HUES6 (cell line): ENCODE measurements around the gene RDH12.
A peak's percentile ranks its signal among the peaks of the same experiment; 100 is the strongest.
"Not testable (repeated sequence)": the region's sequence is repeated elsewhere in the genome, so short reads cannot be mapped to it uniquely, and the experiment has no call there.

ENCODE experiments used
- H3K27ac ChIP-seq: 2 replicates; pipeline ENCODE4 v1.7.0; 2013; ENCODE audit warnings: low read depth, mild to moderate bottlenecking, low read length, inconsistent platforms
- H3K27me3 ChIP-seq: 2 replicates; pipeline ENCODE4 v1.6.1; 2013; ENCODE audit warnings: low read length; ENCODE audit not compliant: control insufficient read depth, insufficient read depth
- H3K36me3 ChIP-seq: 2 replicates; pipeline ENCODE4 v1.6.1; 2013; ENCODE audit warnings: low read length; ENCODE audit not compliant: control insufficient read depth, insufficient read depth
- H3K4me1 ChIP-seq: 2 replicates; pipeline ENCODE4 v1.6.1; 2013; ENCODE audit warnings: low read length; ENCODE audit not compliant: control insufficient read depth, insufficient read depth
- H3K4me3 ChIP-seq: 2 replicates; pipeline ENCODE4 v1.5.1; 2013; ENCODE audit warnings: low read depth, low read length
- H3K9ac ChIP-seq: one replicate; pipeline ENCODE4 v1.6.1; 2013; ENCODE audit warnings: mild to moderate bottlenecking, low read length
- H3K9me3 ChIP-seq: 2 replicates; pipeline ENCODE4 v1.6.1; 2013; ENCODE audit warnings: low read depth, low read length; ENCODE audit not compliant: control insufficient read depth, insufficient read depth

RDH12 gene

GRCh38 chr14:67701492-67701891 lies at the start of gene RDH12:
Gene RDH12 (plus strand): TSS chr14:67701886. CDS start chr14:67722643, 20,757 bp downstream.
- H3K4me3 ChIP-seq, H3K4me1 ChIP-seq, H3K27me3 ChIP-seq, H3K36me3 ChIP-seq, H3K9me3 ChIP-seq, H3K27ac ChIP-seq, H3K9ac ChIP-seq: not testable (repeated sequence)

- Histone ChIP-seq H3K27ac (no peak overlapping the region), H3K27me3 (no peaks in the 10 kb centered on the region), H3K36me3 (peaks cover 94% of the 10 kb centered on the region), H3K9ac (no peak overlapping the region), H3K9me3 (no peaks in the 10 kb centered on the region), H3K4me3 (no peak overlapping the region), H3K4me1 (no peaks in the 10 kb centered on the region)
These were observed 49.5 kb upstream of the RDH12 start for GRCh38 chr14:67652189-67652588.

- peaks cover 87% of the 10 kb centered on the region for H3K36me3 ChIP-seq
- H3K9ac ChIP-seq = no peak overlapping the region
- no peak overlapping the region for H3K4me3 ChIP-seq
These were observed 47.9 kb upstream of the RDH12 start for GRCh38 chr14:67653651-67654280.

GRCh38 chr14:67663633-67664032 lies 38.1 kb upstream of the RDH12 start:
- H3K4me1 ChIP-seq = peaks cover 3% of the 10 kb centered on the region; the same call in 1 of the 2 replicates
- no peaks in the 10 kb centered on the region for H3K27me3 ChIP-seq
- H3K4me3 ChIP-seq = no peak overlapping the region
- H3K9me3 ChIP-seq = no peaks in the 10 kb centered on the region
- H3K36me3 ChIP-seq = peaks cover 16% of the 10 kb centered on the region
- H3K9ac ChIP-seq = no peak overlapping the region
- H3K27ac ChIP-seq = no peak overlapping the region

More at GRCh38 chr14:67653651-67654280, 47.9 kb upstream of the RDH12 start:
- 0 out of 2 replicates have a peak overlapping the region, but pooled peaks have one; percentile 12 for H3K27ac ChIP-seq
- no peaks in the 10 kb centered on the region for H3K27me3 ChIP-seq
- no peaks in the 10 kb centered on the region for H3K4me1 ChIP-seq
- no peaks in the 10 kb centered on the region for H3K9me3 ChIP-seq

GRCh38 chr14:67665868-67666267 lies 35.8 kb upstream of the RDH12 start:
- peaks cover 8% of the 10 kb centered on the region for H3K4me1 ChIP-seq
- H3K27me3 ChIP-seq = no peaks in the 10 kb centered on the region
- no peak overlapping the region for H3K4me3 ChIP-seq
- peaks cover 2% of the 10 kb centered on the region; the same call in 1 of the 2 replicates for H3K36me3 ChIP-seq
- H3K9ac ChIP-seq = no peak overlapping the region
- H3K9me3 ChIP-seq = no peaks in the 10 kb centered on the region
- H3K27ac ChIP-seq = no peak overlapping the region

- H3K4me1 ChIP-seq = peaks cover 8% of the 10 kb centered on the region
- H3K9me3 ChIP-seq = no peaks in the 10 kb centered on the region
- H3K27ac ChIP-seq = no peak overlapping the region
- no peak overlapping the region for H3K4me3 ChIP-seq
- peaks cover 2% of the 10 kb centered on the region; the same call in 1 of the 2 replicates for H3K36me3 ChIP-seq
- no peaks in the 10 kb centered on the region for H3K27me3 ChIP-seq
- H3K9ac ChIP-seq = no peak overlapping the region
These were observed 34.8 kb upstream of the RDH12 start for GRCh38 chr14:67666750-67667449.

- no peak overlapping the region for H3K27ac ChIP-seq
- no peaks in the 10 kb centered on the region for H3K36me3 ChIP-seq
- H3K4me3 ChIP-seq = no peak overlapping the region
- no peaks in the 10 kb centered on the region for H3K9me3 ChIP-seq
- peaks cover 12% of the 10 kb centered on the region for H3K4me1 ChIP-seq
- H3K9ac ChIP-seq = no peak overlapping the region
- no peaks in the 10 kb centered on the region for H3K27me3 ChIP-seq
These were observed 33.1 kb upstream of the RDH12 start for GRCh38 chr14:67668559-67668958.

GRCh38 chr14:67673451-67673850 lies 28.2 kb upstream of the RDH12 start:
- Histone ChIP-seq H3K27me3 (no peaks in the 10 kb centered on the region), H3K4me3 (peak overlapping the region; percentile 94), H3K4me1 (peaks cover 11% of the 10 kb centered on the region), H3K9me3 (no peaks in the 10 kb centered on the region), H3K36me3 (peaks cover 16% of the 10 kb centered on the region), H3K27ac (no peak overlapping the region), H3K9ac (peak overlapping the region; percentile 100)

DNA sequence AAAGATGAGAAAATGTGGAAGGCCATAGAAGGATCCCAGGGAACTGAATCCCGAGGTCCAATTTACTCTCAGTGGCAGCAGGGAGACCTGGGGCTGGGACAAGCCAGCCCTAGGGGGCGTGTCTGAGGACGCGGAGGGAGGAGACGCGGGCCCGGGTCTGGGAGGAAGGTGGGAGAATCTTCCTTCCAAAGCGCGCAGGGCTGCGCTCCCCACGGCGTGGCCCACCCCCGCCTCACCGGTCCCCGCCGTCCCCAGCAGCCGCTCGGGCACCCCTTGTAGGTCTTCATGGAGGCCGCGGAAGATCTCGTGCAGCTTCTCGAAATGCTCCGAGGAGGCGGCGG lies 27.6 kb upstream of the RDH12 start:
- Histone ChIP-seq H3K36me3 (peaks cover 23% of the 10 kb centered on the region), H3K4me1 (peaks cover 4% of the 10 kb centered on the region; the same call in 1 of the 2 replicates), H3K4me3 (peak overlapping the region; percentile 94), H3K27me3 (no peaks in the 10 kb centered on the region), H3K9ac (peak overlapping the region; percentile 100), H3K9me3 (no peaks in the 10 kb centered on the region), H3K27ac (peak overlapping the region; percentile 100)

- Histone ChIP-seq H3K4me3 (peak within 1 kb of the TSS; percentile 94), H3K27ac (peak within 1 kb of the TSS; percentile 100), H3K36me3 (peaks cover 24% of the 10 kb centered on the region), H3K27me3 (no peaks in the 10 kb centered on the region), H3K9ac (peak within 1 kb of the TSS; percentile 100), H3K9me3 (no peaks in the 10 kb centered on the region), H3K4me1 (peaks cover 4% of the 10 kb centered on the region; the same call in 1 of the 2 replicates)
These were observed 27.0 kb upstream of the RDH12 start, which contains the start of gene VTI1B for GRCh38 chr14:67674480-67675218. Gene VTI1B (minus strand): TSS chr14:67674632. CDS start chr14:67674489, 143 bp downstream.

DNA sequence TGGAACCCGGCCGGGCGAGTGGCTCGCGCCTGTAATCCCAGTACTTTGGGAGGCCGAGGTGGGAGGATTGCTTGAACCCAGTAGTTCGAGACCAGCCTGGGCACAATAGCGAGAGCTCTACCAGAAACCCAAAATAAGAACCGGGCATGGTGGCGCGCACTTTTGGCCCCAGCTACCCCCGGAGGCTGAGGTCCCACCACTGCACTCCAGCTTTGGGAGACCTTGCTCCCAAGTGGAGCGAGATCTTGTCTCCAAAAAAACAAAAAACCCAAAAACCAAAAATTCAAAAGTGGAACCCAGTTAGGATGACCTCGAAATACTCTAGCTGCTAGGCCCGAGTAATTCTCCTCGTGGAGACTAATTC lies 26.5 kb upstream of the RDH12 start:
- H3K27ac ChIP-seq = peak overlapping the region; percentile 100; the same call in 1 of the 2 replicates
- peaks cover 30% of the 10 kb centered on the region for H3K36me3 ChIP-seq
- peak overlapping the region; percentile 94 for H3K4me3 ChIP-seq
- peaks cover 4% of the 10 kb centered on the region; the same call in 1 of the 2 replicates for H3K4me1 ChIP-seq
- H3K9ac ChIP-seq = peak overlapping the region; percentile 100
- H3K27me3 ChIP-seq = no peaks in the 10 kb centered on the region
- no peaks in the 10 kb centered on the region for H3K9me3 ChIP-seq
